GM21423 (cell line): ENCODE results near the gene ETS1.

Experiments
- ATAC-seq: cut with Tn5 transposase; IDR thresholded peaks from one replicate; pipeline ENCODE4 v1.9.1; 2021; ENCODE audit warnings: mild to moderate bottlenecking, moderate library complexity; ENCODE audit not compliant: unreplicated experiment

ETS1 gene

GRCh38 chr11:128547946-128548648 is 39.3 kb downstream of the ETS1 start:
- ATAC-seq = no peak

GRCh38 chr11:128546916-128547315 is 40.4 kb downstream of the ETS1 start:
- ATAC-seq = no peak

GRCh38 chr11:128544471-128545051 is 42.8 kb downstream of the ETS1 start:
- no peak for ATAC-seq

GRCh38 chr11:128540469-128540868 is 46.9 kb downstream of the ETS1 start:
- no peak for ATAC-seq

GRCh38 chr11:128536506-128536905 is 50.9 kb downstream of the ETS1 start:
- no peak for ATAC-seq

GRCh38 chr11:128535468-128536457 is 51.6 kb downstream of the ETS1 start:
- ATAC-seq = no peak

- ATAC-seq = no peak
Observed at GRCh38 chr11:128533472-128533871, 53.9 kb downstream of the ETS1 start.

- no peak for ATAC-seq
Observed at GRCh38 chr11:128532572-128533091, 54.7 kb downstream of the ETS1 start.

- ATAC-seq = no peak
Observed at GRCh38 chr11:128532016-128532571, 55.3 kb downstream of the ETS1 start.

- ATAC-seq = no peak
Observed at GRCh38 chr11:128531588-128531987, 55.8 kb downstream of the ETS1 start.

- no peak for ATAC-seq
Observed at GRCh38 chr11:128530118-128531074, 57.0 kb downstream of the ETS1 start.

GRCh38 chr11:128528294-128528693 is 59.1 kb downstream of the ETS1 start:
- no peak for ATAC-seq

- no peak for ATAC-seq
Observed at GRCh38 chr11:128527046-128527445, 60.3 kb downstream of the ETS1 start.

- no peak for ATAC-seq
Observed at GRCh38 chr11:128525411-128526243, 61.7 kb downstream of the ETS1 start.

GRCh38 chr11:128524172-128524571 is 63.2 kb downstream of the ETS1 start:
- no peak for ATAC-seq

GRCh38 chr11:128523641-128524040 is 63.7 kb downstream of the ETS1 start:
- no peak for ATAC-seq

- ATAC-seq = no peak
Observed at GRCh38 chr11:128522943-128523518, 64.3 kb downstream of the ETS1 start.

- ATAC-seq = peak; percentile 73
Observed at GRCh38 chr11:128522055-128522942, 65.1 kb downstream of the ETS1 start.
